PC-3 (cell line): ENCODE measurements around the gene SPINK9. TPM values are rescaled to one million over a fixed set of nuclear protein-coding genes. Genes with fewer than 3 reads are reported as not detected.

Experiments used
- ATAC-seq: fragments of 200-7000 bp; cut with Tn5 transposase; 2 replicates; pipeline ENCODE4 v1.9.1; 2020; ENCODE audit warnings: mild to moderate bottlenecking, moderate library complexity
- BruUV-seq: library from RNA; stranded (reverse); fragments of 400-500 nt; replicated peaks from 2 replicates; lab custom pipeline; 2021; lab: Mats Ljungman, UMichigan
- CTCF ChIA-PET: fragments of 300-600 bp; sonication (Branson Sonifier 250); formaldehyde crosslinking; loops from one replicate; lab custom pipeline; 2022; ENCODE audit warnings: antibody characterized with exemption; lab: Charles Lee
- POLR2A ChIA-PET: fragments of 300-600 bp; sonication (Branson Sonifier 250); formaldehyde crosslinking; loops from one replicate; lab custom pipeline; 2022; ENCODE audit warnings: antibody characterized with exemption; ENCODE audit not compliant: unreplicated experiment; lab: Charles Lee
- DNase-seq: peaks from one replicate; pipeline ENCODE4 v3.0.0-alpha.2; 2015
- H2AFZ ChIP-seq: fragments of 300-600 bp; sonication (generic); 2 replicates; pipeline ENCODE4 v1.6.0; 2016; ENCODE audit warnings: antibody characterized with exemption, low read length
- H3F3A ChIP-seq: fragments of 300-600 bp; sonication (generic); one replicate; pipeline ENCODE4 v1.6.0; 2017; ENCODE audit warnings: antibody characterized with exemption, low read length, control low read depth, mild to moderate bottlenecking; ENCODE audit not compliant: unreplicated experiment
- H3K27ac ChIP-seq: fragments of 300-600 bp; sonication (generic); 2 replicates; pipeline ENCODE4 v1.5.1; 2016; ENCODE audit warnings: mild to moderate bottlenecking, low read length
- H3K27me3 ChIP-seq: fragments of 300-600 bp; sonication (generic); 2 replicates; pipeline ENCODE4 v1.6.1; 2016; ENCODE audit warnings: low read length, mixed read lengths
- H3K36me3 ChIP-seq: fragments of 300-600 bp; sonication (generic); 2 replicates; pipeline ENCODE4 v1.6.1; 2016; ENCODE audit warnings: low read depth, mixed run types, low read length, mixed read lengths
- H3K4me1 ChIP-seq: fragments of 300-600 bp; sonication (generic); 2 replicates; pipeline ENCODE4 v1.5.1; 2016; ENCODE audit warnings: low read length; ENCODE audit not compliant: insufficient read depth
- H3K4me2 ChIP-seq: fragments of 300-600 bp; sonication (generic); 2 replicates; pipeline ENCODE4 v1.6.0; 2016; ENCODE audit warnings: low read length
- H3K4me3 ChIP-seq: fragments of 300-600 bp; sonication (generic); 2 replicates; pipeline ENCODE4 v1.5.1; 2016; ENCODE audit warnings: mild to moderate bottlenecking, low read length, mixed read lengths
- H3K79me2 ChIP-seq: fragments of 300-600 bp; sonication (generic); 2 replicates; pipeline ENCODE4 v1.6.1; 2017; ENCODE audit warnings: low read length, mixed read lengths
- H3K9ac ChIP-seq: fragments of 300-600 bp; sonication (generic); 2 replicates; pipeline ENCODE4 v1.6.0; 2016; ENCODE audit warnings: mild to moderate bottlenecking, low read length
- H3K9me2 ChIP-seq: fragments of 300-600 bp; sonication (generic); replicated peaks from 2 replicates; pipeline ENCODE4 v1.6.1; 2016; ENCODE audit warnings: mixed run types, low read length, mixed read lengths
- H3K9me3 ChIP-seq: fragments of 300-600 bp; sonication (generic); 2 replicates; pipeline ENCODE4 v1.6.1; 2016; ENCODE audit warnings: low read length, mixed read lengths
- H4K20me1 ChIP-seq: fragments of 300-600 bp; sonication (generic); 2 replicates; pipeline ENCODE4 v1.6.1; 2016; ENCODE audit warnings: low read length, mixed read lengths
- CTCF ChIP-seq: fragments of 300-600 bp; sonication (generic); conservative IDR thresholded peaks from 2 replicates; pipeline ENCODE4 v1.5.1; 2017; ENCODE audit warnings: antibody characterized with exemption, low read depth, mild to moderate bottlenecking, low read length
- EZH2 ChIP-seq: fragments of 300-600 bp; sonication (generic); IDR thresholded peaks from one replicate; pipeline ENCODE4 v1.6.1; 2017; ENCODE audit warnings: antibody characterized with exemption, mild to moderate bottlenecking, low read length; ENCODE audit not compliant: unreplicated experiment
- EZH2phosphoT487 ChIP-seq: fragments of 300-600 bp; sonication (generic); IDR thresholded peaks from 2 replicates; pipeline ENCODE4 v1.6.1; 2018; ENCODE audit warnings: mild to moderate bottlenecking, antibody characterized with exemption, low read length, borderline replicate concordance
- intact Hi-C: fragments of 100-400 bp; cut with micrococcal nuclease; formaldehyde crosslinking; loops from 2 replicates; pipeline ENCODE4 v1.9.0; 2023
- total RNA-seq: library from RNA; depleted of rRNA; stranded (reverse); fragments of >200 nt; gene quantifications from 2 replicates; pipeline ENCODE4 v1.2.3, GENCODE V29; 2014

SPINK9 gene
- total RNA-seq, 1 experiment from 2014 or later = not detected

GRCh38 chr5:148352696-148353095 lies 17.3 kb downstream of the SPINK9 start:
- BruUV-seq = no TSS peak
- Histone ChIP-seq H3K4me3 (no peak overlapping the region), H2AFZ (no peak overlapping the region), H3K27me3 (no peaks in the 10 kb centered on the region), H3K27ac (no peak overlapping the region), H3F3A (no peaks in the 10 kb centered on the region), H3K4me2 (no peak overlapping the region), H3K36me3 (no peaks in the 10 kb centered on the region), H3K9me2 (no peaks in the 10 kb centered on the region; the same call in 1 of the 2 replicates), H3K9me3 (no peaks in the 10 kb centered on the region), H3K79me2 (no peaks in the 10 kb centered on the region), H3K4me1 (peaks cover 16% of the 10 kb centered on the region), H3K9ac (no peak overlapping the region), H4K20me1 (no peaks in the 10 kb centered on the region)
- peak; percentile 49 for DNase-seq
- intact Hi-C loops = loop anchor here (1.0 to 5.0 kb wide), 6 partner anchors 22 to 405 kb away; no protein-coding TSS in a partner anchor
- ChIA-PET POLR2A (no interaction called here), CTCF (interaction anchor here (1.2 to 1.5 kb wide), 2 partner anchors 10 to 378 kb away, joined by 3 read pairs; no protein-coding TSS in a partner anchor)
- no peak for TF ChIP-seq CTCF
- TF ChIP-seq EZH2phosphoT487 = no peak
- TF ChIP-seq EZH2 = no peak
- ATAC-seq = peak; percentile 75

- CTCF ChIA-PET = no interaction called here
- POLR2A ChIA-PET = no interaction called here
- no TSS peak for BruUV-seq
Measured at GRCh38 chr5:148353634-148354033, 18.3 kb downstream of the SPINK9 start.

More at GRCh38 chr5:148353634-148354033, 18.3 kb downstream of the SPINK9 start:
- Histone ChIP-seq H3K9ac (no peak overlapping the region), H3K4me1 (peaks cover 10% of the 10 kb centered on the region), H3K27me3 (no peaks in the 10 kb centered on the region), H3K9me3 (no peaks in the 10 kb centered on the region), H2AFZ (no peak overlapping the region), H3F3A (no peaks in the 10 kb centered on the region), H3K36me3 (no peaks in the 10 kb centered on the region), H3K27ac (no peak overlapping the region), H3K9me2 (no peaks in the 10 kb centered on the region; the same call in 1 of the 2 replicates), H3K4me3 (no peak overlapping the region), H4K20me1 (no peaks in the 10 kb centered on the region), H3K79me2 (no peaks in the 10 kb centered on the region), H3K4me2 (no peak overlapping the region)
- DNase-seq (peak; percentile 51), ATAC-seq (peak; percentile 43; the same call in 1 of the 2 replicates)
- intact Hi-C loops = loop anchor here (1.0 to 5.0 kb wide), 5 partner anchors 39 to 406 kb away; no protein-coding TSS in a partner anchor
- no peak for TF ChIP-seq EZH2phosphoT487
- TF ChIP-seq EZH2 = no peak
- peak; percentile 68 for TF ChIP-seq CTCF
